HUES6 (cell line): ENCODE measurements around the gene ICOS.
"Not testable (repeated sequence)": the region's sequence is repeated elsewhere in the genome, so short reads cannot be mapped to it uniquely, and the experiment has no call there.

ENCODE experiments used
- H3K27ac ChIP-seq: 2 replicates; pipeline ENCODE4 v1.7.0; 2013; ENCODE audit warnings: low read depth, mild to moderate bottlenecking, low read length, inconsistent platforms
- H3K27me3 ChIP-seq: 2 replicates; pipeline ENCODE4 v1.6.1; 2013; ENCODE audit warnings: low read length; ENCODE audit not compliant: control insufficient read depth, insufficient read depth
- H3K36me3 ChIP-seq: 2 replicates; pipeline ENCODE4 v1.6.1; 2013; ENCODE audit warnings: low read length; ENCODE audit not compliant: control insufficient read depth, insufficient read depth
- H3K4me1 ChIP-seq: 2 replicates; pipeline ENCODE4 v1.6.1; 2013; ENCODE audit warnings: low read length; ENCODE audit not compliant: control insufficient read depth, insufficient read depth
- H3K4me3 ChIP-seq: 2 replicates; pipeline ENCODE4 v1.5.1; 2013; ENCODE audit warnings: low read depth, low read length
- H3K9ac ChIP-seq: one replicate; pipeline ENCODE4 v1.6.1; 2013; ENCODE audit warnings: mild to moderate bottlenecking, low read length
- H3K9me3 ChIP-seq: 2 replicates; pipeline ENCODE4 v1.6.1; 2013; ENCODE audit warnings: low read depth, low read length; ENCODE audit not compliant: control insufficient read depth, insufficient read depth

Gene ICOS

GRCh38 chr2:203940039-203940438, 3.5 kb downstream of the ICOS start:
- Histone ChIP-seq H3K9ac (no peak overlapping the region), H3K36me3 (no peaks in the 10 kb centered on the region), H3K27ac (no peak overlapping the region), H3K4me1 (peaks cover 8% of the 10 kb centered on the region; the same call in 1 of the 2 replicates), H3K27me3 (no peaks in the 10 kb centered on the region), H3K9me3 (peaks cover 8% of the 10 kb centered on the region), H3K4me3 (no peak overlapping the region)

- H3K27me3 ChIP-seq, H3K9me3 ChIP-seq, H3K9ac ChIP-seq, H3K4me3 ChIP-seq, H3K4me1 ChIP-seq, H3K36me3 ChIP-seq, H3K27ac ChIP-seq: not testable (repeated sequence)
Observed at GRCh38 chr2:203943493-203944382, 7.2 kb downstream of the ICOS start.

GRCh38 chr2:203948733-203949132, 12.2 kb downstream of the ICOS start:
- H3K27ac ChIP-seq, result no peak overlapping the region
- no peaks in the 10 kb centered on the region for H3K27me3 ChIP-seq
- H3K36me3 ChIP-seq, result no peaks in the 10 kb centered on the region
- no peaks in the 10 kb centered on the region for H3K4me1 ChIP-seq
- H3K9ac ChIP-seq, result no peak overlapping the region
- peaks cover 6% of the 10 kb centered on the region for H3K9me3 ChIP-seq
- no peak overlapping the region for H3K4me3 ChIP-seq

- H3K36me3 ChIP-seq, result no peaks in the 10 kb centered on the region
- no peak overlapping the region for H3K27ac ChIP-seq
- peaks cover 1% of the 10 kb centered on the region; the same call in 1 of the 2 replicates for H3K9me3 ChIP-seq
- H3K27me3 ChIP-seq, result no peaks in the 10 kb centered on the region
- no peak overlapping the region for H3K9ac ChIP-seq
- H3K4me3 ChIP-seq, result no peak overlapping the region
- H3K4me1 ChIP-seq, result no peaks in the 10 kb centered on the region
Observed at GRCh38 chr2:203949228-203949627, 12.7 kb downstream of the ICOS start.

GRCh38 chr2:203951366-203951902, 14.9 kb downstream of the ICOS start:
- Histone ChIP-seq H3K4me3 (no peak overlapping the region), H3K36me3 (no peaks in the 10 kb centered on the region), H3K4me1 (no peaks in the 10 kb centered on the region), H3K9me3 (no peaks in the 10 kb centered on the region), H3K27ac (no peak overlapping the region), H3K27me3 (no peaks in the 10 kb centered on the region), H3K9ac (no peak overlapping the region)

GRCh38 chr2:203959265-203959664, 22.7 kb downstream of the ICOS start:
- H3K4me3 ChIP-seq, result no peak overlapping the region
- no peaks in the 10 kb centered on the region for H3K27me3 ChIP-seq
- no peaks in the 10 kb centered on the region for H3K36me3 ChIP-seq
- no peak overlapping the region for H3K9ac ChIP-seq
- H3K9me3 ChIP-seq, result no peaks in the 10 kb centered on the region
- no peak overlapping the region for H3K27ac ChIP-seq
- no peaks in the 10 kb centered on the region; the same call in 1 of the 2 replicates for H3K4me1 ChIP-seq

GRCh38 chr2:203959672-203960071, 23.1 kb downstream of the ICOS start:
- Histone ChIP-seq H3K4me3 (no peak overlapping the region), H3K27ac (no peak overlapping the region), H3K36me3 (no peaks in the 10 kb centered on the region), H3K9me3 (no peaks in the 10 kb centered on the region), H3K4me1 (no peaks in the 10 kb centered on the region; the same call in 1 of the 2 replicates), H3K9ac (no peak overlapping the region), H3K27me3 (no peaks in the 10 kb centered on the region)

- Histone ChIP-seq H3K9ac (no peak overlapping the region), H3K27me3 (no peaks in the 10 kb centered on the region), H3K4me3 (no peak overlapping the region), H3K27ac (no peak overlapping the region), H3K9me3 (no peaks in the 10 kb centered on the region), H3K4me1 (no peaks in the 10 kb centered on the region; the same call in 1 of the 2 replicates), H3K36me3 (no peaks in the 10 kb centered on the region)
Observed at GRCh38 chr2:203960811-203961210, 24.2 kb downstream of the ICOS start.

GRCh38 chr2:203965190-203965589, 28.6 kb downstream of the ICOS start:
- H3K9me3 ChIP-seq, H3K9ac ChIP-seq, H3K27ac ChIP-seq, H3K4me1 ChIP-seq, H3K4me3 ChIP-seq, H3K36me3 ChIP-seq, H3K27me3 ChIP-seq: not testable (repeated sequence)

GRCh38 chr2:203971251-203971650, 34.7 kb downstream of the ICOS start:
- no peaks in the 10 kb centered on the region for H3K36me3 ChIP-seq
- no peak overlapping the region for H3K9ac ChIP-seq
- no peak overlapping the region for H3K4me3 ChIP-seq
- no peaks in the 10 kb centered on the region for H3K27me3 ChIP-seq
- H3K27ac ChIP-seq, result no peak overlapping the region
- no peaks in the 10 kb centered on the region; the same call in 1 of the 2 replicates for H3K9me3 ChIP-seq
- H3K4me1 ChIP-seq, result peaks cover 7% of the 10 kb centered on the region

GRCh38 chr2:203972066-203972465, 35.5 kb downstream of the ICOS start:
- Histone ChIP-seq H3K9ac (no peak overlapping the region), H3K27ac (no peak overlapping the region), H3K27me3 (no peaks in the 10 kb centered on the region), H3K4me1 (peaks cover 9% of the 10 kb centered on the region), H3K36me3 (no peaks in the 10 kb centered on the region), H3K4me3 (no peak overlapping the region), H3K9me3 (no peaks in the 10 kb centered on the region; the same call in 1 of the 2 replicates)
